ENCODE results near the gene COQ2.

GRCh38 chr4:83214079-83214478, 70.5 kb downstream of the COQ2 start:
- TF ChIP-seq ZNF512 (CRISPR knock-in tag; IDR thresholded peaks at IDR 0.05) (no peak), PPARG (CRISPR knock-in tag; conservative IDR thresholded peaks at IDR 0.05) (no peak), POLR2A (IDR thresholded peaks at IDR 0.05; ENCODE audit: insufficient read depth in 1 of 2, low read depth in 2 of 2, low read length in 2 of 2) (no peak), RERE (CRISPR knock-in tag; IDR thresholded peaks at IDR 0.05; ENCODE audit: low read depth) (no peak), ZKSCAN5 (CRISPR knock-in tag; IDR thresholded peaks at IDR 0.05) (no peak), EZH2 (conservative IDR thresholded peaks at IDR 0.05; ENCODE audit: low read depth, low read length) (no peak), IRF9 (CRISPR knock-in tag; IDR thresholded peaks at IDR 0.05; ENCODE audit: borderline replicate concordance) (no peak), SOX6 (IDR thresholded peaks at IDR 0.05) (no peak), SOX6 (CRISPR knock-in tag; IDR thresholded peaks at IDR 0.05) (no peak), ZNF629 (CRISPR knock-in tag; conservative IDR thresholded peaks at IDR 0.05) (no peak), ZNF30 (CRISPR knock-in tag; IDR thresholded peaks at IDR 0.05) (no peak)
- TF ChIP-seq, protein P1, sequence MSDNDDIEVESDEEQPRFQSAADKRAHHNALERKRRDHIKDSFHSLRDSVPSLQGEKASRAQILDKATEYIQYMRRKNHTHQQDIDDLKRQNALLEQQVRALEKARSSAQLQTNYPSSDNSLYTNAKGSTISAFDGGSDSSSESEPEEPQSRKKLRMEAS (IDR thresholded peaks at IDR 0.05) = no peak

Measured in HepG2 (cell line).